ENCODE measurements around the gene NEO1.

Gene NEO1

GRCh38 chr15:73005446-73005845 is 46.8 kb upstream of the NEO1 start:
- TF ChIP-seq ZFP3 (CRISPR knock-in tag; IDR thresholded peaks at IDR 0.05) (no peak), ISL1 (CRISPR knock-in tag; IDR thresholded peaks at IDR 0.05) (no peak), TCF4 (CRISPR knock-in tag; IDR thresholded peaks at IDR 0.05; ENCODE audit: borderline replicate concordance) (no peak), ZFP30 (CRISPR knock-in tag; IDR thresholded peaks at IDR 0.05) (no peak), ZNF565 (CRISPR knock-in tag; conservative IDR thresholded peaks at IDR 0.05; ENCODE audit: low read depth) (no peak), PPARA (CRISPR knock-in tag; IDR thresholded peaks at IDR 0.05; ENCODE audit: borderline replicate concordance) (no peak), RARB (CRISPR knock-in tag; IDR thresholded peaks at IDR 0.05) (no peak), ZC3H10 (CRISPR knock-in tag; IDR thresholded peaks at IDR 0.05) (no peak), ARNTL (CRISPR knock-in tag; IDR thresholded peaks at IDR 0.05; ENCODE audit: borderline replicate concordance, low read depth) (no peak), CREB5 (CRISPR knock-in tag; IDR thresholded peaks at IDR 0.05; ENCODE audit: low read depth) (no peak), TOX (CRISPR knock-in tag; IDR thresholded peaks at IDR 0.05; ENCODE audit: borderline replicate concordance) (no peak), ZNF8 (CRISPR knock-in tag; IDR thresholded peaks at IDR 0.05) (no peak), SNAI2 (CRISPR knock-in tag; IDR thresholded peaks at IDR 0.05) (no peak), CSDC2 (CRISPR knock-in tag; IDR thresholded peaks at IDR 0.05) (no peak), ZNF70 (CRISPR knock-in tag; IDR thresholded peaks at IDR 0.05) (no peak), GLIS3 (CRISPR knock-in tag; IDR thresholded peaks at IDR 0.05) (no peak)

GRCh38 chr15:73006523-73006922 is 45.7 kb upstream of the NEO1 start:
- no peak for TF ChIP-seq GLIS3 (CRISPR knock-in tag; IDR thresholded peaks at IDR 0.05)
- TF ChIP-seq OSR1 (CRISPR knock-in tag; IDR thresholded peaks at IDR 0.05) = no peak
- no peak for TF ChIP-seq ESRRG (CRISPR knock-in tag; IDR thresholded peaks at IDR 0.05)
- no peak for TF ChIP-seq POU6F1 (CRISPR knock-in tag; IDR thresholded peaks at IDR 0.05; ENCODE audit: borderline replicate concordance, low read depth)
- TF ChIP-seq ZNF70 (CRISPR knock-in tag; IDR thresholded peaks at IDR 0.05) = no peak
- no peak for TF ChIP-seq ZFP30 (CRISPR knock-in tag; IDR thresholded peaks at IDR 0.05)
- TF ChIP-seq CSRNP3 (CRISPR knock-in tag; IDR thresholded peaks at IDR 0.05) = no peak
- no peak for TF ChIP-seq TSHZ2 (CRISPR knock-in tag; IDR thresholded peaks at IDR 0.05)
- TF ChIP-seq ZNF8 (CRISPR knock-in tag; IDR thresholded peaks at IDR 0.05) = no peak
- ATAC-seq = no peak

More at GRCh38 chr15:73005446-73005845, 46.8 kb upstream of the NEO1 start:
- no peak for ATAC-seq

- TF ChIP-seq POU6F1 (CRISPR knock-in tag; IDR thresholded peaks at IDR 0.05; ENCODE audit: borderline replicate concordance, low read depth) (no peak), CREB5 (CRISPR knock-in tag; IDR thresholded peaks at IDR 0.05; ENCODE audit: low read depth) (no peak), ZNF565 (CRISPR knock-in tag; conservative IDR thresholded peaks at IDR 0.05; ENCODE audit: low read depth) (no peak), ZFP3 (CRISPR knock-in tag; IDR thresholded peaks at IDR 0.05) (no peak), TCF4 (CRISPR knock-in tag; IDR thresholded peaks at IDR 0.05; ENCODE audit: borderline replicate concordance) (no peak), RARB (CRISPR knock-in tag; IDR thresholded peaks at IDR 0.05) (no peak), PPARA (CRISPR knock-in tag; IDR thresholded peaks at IDR 0.05; ENCODE audit: borderline replicate concordance) (no peak)
- no peak for ATAC-seq
Measured at GRCh38 chr15:73009066-73010056, 42.9 kb upstream of the NEO1 start.
